H1 (cell line): ENCODE measurements around the gene EGFLAM. TPM values are rescaled to one million over a fixed set of nuclear protein-coding genes. Genes with fewer than 3 reads are reported as not detected.

Experiments
- CTCF ChIA-PET: fragments of 300-600 bp; sonication (Branson Sonifier 250); formaldehyde crosslinking; loops from one replicate; lab custom pipeline; 2021; ENCODE audit not compliant: partially characterized antibody; lab: Charles Lee
- POLR2A ChIA-PET: fragments of 300-600 bp; sonication (Branson Sonifier 250); formaldehyde crosslinking; loops from one replicate; lab custom pipeline; 2021; ENCODE audit warnings: inconsistent platforms; ENCODE audit not compliant: partially characterized antibody; lab: Charles Lee
- DNase-seq, 2 experiments: peaks; one replicate each; pipeline versions ENCODE4 v3.0.0 to v3.0.0-alpha.2; 2010 to 2022; ENCODE audit warnings: low spot score in 2 of 2, low read depth in 1 of 2, mixed read lengths in 1 of 2
- FAIRE-seq: peaks from 2 replicates; lab custom pipeline; 2011; peaks lifted over from hg19 to GRCh38; lab: Jason Lieb, UNC
- H2AFZ ChIP-seq: 2 replicates; pipeline ENCODE4 v1.8.1; 2012; ENCODE audit warnings: low read length, inconsistent platforms
- H2AK5ac ChIP-seq: 2 replicates; pipeline ENCODE4 v1.6.1; 2013; ENCODE audit warnings: low read depth, low read length
- H2BK120ac ChIP-seq: replicated peaks from 2 replicates; pipeline ENCODE3; 2013; ENCODE audit warnings: low read depth, low read length, inconsistent platforms
- H2BK12ac ChIP-seq: 2 replicates; pipeline ENCODE4 v1.6.1; 2013; ENCODE audit warnings: low read depth, low read length
- H2BK15ac ChIP-seq: 2 replicates; pipeline ENCODE4 v1.6.1; 2013; ENCODE audit warnings: low read length
- H2BK20ac ChIP-seq: 2 replicates; pipeline ENCODE4 v1.6.1; 2013; ENCODE audit warnings: low read length
- H2BK5ac ChIP-seq: 2 replicates; pipeline ENCODE4 v1.6.1; 2013; ENCODE audit warnings: low read depth, low read length
- H3K14ac ChIP-seq: 2 replicates; pipeline ENCODE4 v1.6.1; 2013; ENCODE audit warnings: inconsistent platforms; ENCODE audit not compliant: insufficient read length
- H3K18ac ChIP-seq: 2 replicates; pipeline ENCODE4 v1.6.1; 2013; ENCODE audit warnings: low read length; ENCODE audit errors: extremely low read depth
- H3K23ac ChIP-seq: 2 replicates; pipeline ENCODE4 v1.6.1; 2013; ENCODE audit warnings: inconsistent platforms; ENCODE audit not compliant: insufficient read length
- H3K23me2 ChIP-seq: 2 replicates; pipeline ENCODE4 v1.6.1; 2013; ENCODE audit warnings: low read depth, low read length
- H3K27ac ChIP-seq: 2 replicates; pipeline ENCODE4 v1.6.1; 2011; ENCODE audit warnings: low read depth, low read length, inconsistent platforms
- H3K27me3 ChIP-seq, 4 experiments: replicated peaks in 1 of 4; 1 replicate in 1 of 4; 2 replicates in 3 of 4; pipeline versions ENCODE4 v1.6.1 to v1.8.1; 2011 to 2013; ENCODE audit warnings: low read length in 3 of 4, mild to moderate bottlenecking in 3 of 4, inconsistent platforms in 2 of 4, mixed read lengths in 2 of 4, moderate library complexity in 1 of 4; ENCODE audit not compliant: control insufficient read depth in 3 of 4, insufficient read depth in 3 of 4; ENCODE audit errors: extremely low read depth in 1 of 4
- H3K36me3 ChIP-seq, 4 experiments: 2 replicates each; pipeline versions ENCODE4 v1.6.1 to v1.8.1; 2011 to 2013; ENCODE audit warnings: mild to moderate bottlenecking in 4 of 4, low read length in 3 of 4, moderate library complexity in 2 of 4, control low read depth in 1 of 4, inconsistent platforms in 1 of 4; ENCODE audit not compliant: insufficient read depth in 4 of 4, control insufficient read depth in 2 of 4
- H3K4ac ChIP-seq: replicated peaks from 2 replicates; pipeline ENCODE3; 2013; ENCODE audit warnings: low read length, low read depth, mixed read lengths, inconsistent platforms; ENCODE audit not compliant: insufficient read length
- H3K4me1 ChIP-seq, 4 experiments: replicated peaks in 1 of 4; 1 replicate in 1 of 4; 2 replicates in 3 of 4; pipeline versions ENCODE4 v1.6.1 to v1.8.1; 2011 to 2013; ENCODE audit warnings: low read length in 3 of 4, inconsistent platforms in 2 of 4, mixed read lengths in 1 of 4; ENCODE audit not compliant: insufficient read depth in 4 of 4, control insufficient read depth in 3 of 4
- H3K4me2 ChIP-seq, 2 experiments: 2 replicates each; pipeline versions ENCODE4 v1.6.1 to v1.8.1; 2011 to 2013; ENCODE audit warnings: low read depth in 2 of 2, low read length in 2 of 2, control low read depth in 1 of 2, inconsistent platforms in 1 of 2, mild to moderate bottlenecking in 1 of 2; ENCODE audit not compliant: insufficient read depth in 1 of 2
- H3K4me3 ChIP-seq, 4 experiments: fragments of 200-600, 300-600 bp in 1 of 4; sonication (generic), shearing (Covaris generic), sonication (Bioruptor Twin) in 1 of 4; 2 replicates each; pipeline versions ENCODE4 v1.5.1 to v1.8.1; 2011 to 2016; ENCODE audit warnings: low read length in 4 of 4, low read depth in 3 of 4, control low read depth in 2 of 4, inconsistent platforms in 2 of 4, mild to moderate bottlenecking in 2 of 4, mixed read lengths in 1 of 4, moderate library complexity in 1 of 4; ENCODE audit not compliant: insufficient read depth in 2 of 4; ENCODE audit errors: extremely low read depth in 1 of 4
- H3K56ac ChIP-seq: replicated peaks from 2 replicates; pipeline ENCODE3; 2013; ENCODE audit warnings: low read depth, mild to moderate bottlenecking, mixed read lengths, low read length, inconsistent platforms; ENCODE audit not compliant: insufficient read length
- H3K79me1 ChIP-seq: 2 replicates; pipeline ENCODE4 v1.6.1; 2013; ENCODE audit warnings: low read depth, low read length, control low read depth
- H3K79me2 ChIP-seq, 2 experiments: 2 replicates each; pipeline versions ENCODE4 v1.6.1 to v1.8.1; 2012 to 2013; ENCODE audit warnings: low read length in 2 of 2, mild to moderate bottlenecking in 2 of 2, inconsistent platforms in 1 of 2; ENCODE audit not compliant: insufficient read depth in 2 of 2, control insufficient read depth in 1 of 2
- H3K9ac ChIP-seq, 4 experiments: replicated peaks in 1 of 4; 1 replicate in 1 of 4; 2 replicates in 3 of 4; pipeline versions ENCODE4 v1.6.1 to v1.8.1; 2011 to 2013; ENCODE audit warnings: low read depth in 3 of 4, low read length in 3 of 4, control low read depth in 2 of 4, mild to moderate bottlenecking in 2 of 4, moderate library complexity in 2 of 4, inconsistent platforms in 1 of 4; ENCODE audit errors: extremely low read depth in 1 of 4
- H3K9me3 ChIP-seq, 2 experiments: 2 replicates each; pipeline versions ENCODE4 v1.6.1 to v1.8.1; 2012 to 2013; ENCODE audit warnings: mild to moderate bottlenecking in 2 of 2, moderate library complexity in 2 of 2, control low read depth in 1 of 2, inconsistent platforms in 1 of 2, low read depth in 1 of 2, low read length in 1 of 2, mixed read lengths in 1 of 2; ENCODE audit not compliant: insufficient read depth in 2 of 2
- H4K20me1 ChIP-seq, 2 experiments: replicated peaks in 1 of 2; 2 replicates each; pipeline versions ENCODE3 to v1.8.1; 2011 to 2013; ENCODE audit warnings: inconsistent platforms in 2 of 2, low read length in 2 of 2, mild to moderate bottlenecking in 1 of 2; ENCODE audit not compliant: insufficient read depth in 2 of 2, control insufficient read depth in 1 of 2
- H4K5ac ChIP-seq: 2 replicates; pipeline ENCODE4 v1.6.1; 2013; ENCODE audit warnings: low read length, low read depth, mixed read lengths, inconsistent platforms; ENCODE audit not compliant: insufficient read length
- H4K8ac ChIP-seq: 2 replicates; pipeline ENCODE4 v1.8.0; 2013; ENCODE audit warnings: mild to moderate bottlenecking, moderate library complexity, low read length, inconsistent platforms; ENCODE audit not compliant: insufficient read depth; ENCODE audit errors: extremely low read depth
- H4K91ac ChIP-seq: replicated peaks from 2 replicates; pipeline ENCODE3; 2013; ENCODE audit warnings: low read length, mixed read lengths, inconsistent platforms; ENCODE audit not compliant: insufficient read length
- ASH2L ChIP-seq: fragments of 200-600, 300-600 bp; sonication (generic); IDR thresholded peaks from one replicate; pipeline ENCODE4 v1.7.1; 2017; ENCODE audit warnings: low read length
- BACH1 ChIP-seq: IDR thresholded peaks from 2 replicates; pipeline ENCODE4 v1.6.1; 2012; ENCODE audit warnings: low read length, improper control_type of control experiment
- CBX5 ChIP-seq: fragments of 300-800, 300-1000 bp; sonication (generic); IDR thresholded peaks from 2 replicates; pipeline ENCODE4 v1.7.1; 2016; ENCODE audit warnings: antibody characterized with exemption, low read length, low read depth
- CTBP2 ChIP-seq: IDR thresholded peaks from 2 replicates; pipeline ENCODE4 v1.7.0; 2011; ENCODE audit warnings: borderline replicate concordance, mild to moderate bottlenecking, moderate library complexity, mixed read lengths, low read length; ENCODE audit not compliant: insufficient read depth, insufficient read length
- EZH2 ChIP-seq: fragments of 200-600 bp; sonication (generic); IDR thresholded peaks from 2 replicates; pipeline ENCODE4 v1.7.1; 2012; ENCODE audit warnings: low read depth, mild to moderate bottlenecking, moderate library complexity, low read length, inconsistent platforms; ENCODE audit not compliant: severe bottlenecking
- FOSL1 ChIP-seq: IDR thresholded peaks from 2 replicates; pipeline ENCODE4 v1.6.1; 2011; ENCODE audit warnings: mild to moderate bottlenecking, low read depth, low read length, moderate library complexity; ENCODE audit not compliant: insufficient read depth
- GABPA ChIP-seq: IDR thresholded peaks from 2 replicates; pipeline ENCODE4 v1.6.1; 2011; ENCODE audit warnings: mild to moderate bottlenecking, low read length, moderate library complexity, borderline replicate concordance; ENCODE audit not compliant: insufficient read depth
- HDAC6 ChIP-seq: IDR thresholded peaks from one replicate; pipeline ENCODE4 v1.7.1; 2012; ENCODE audit warnings: low read depth, mild to moderate bottlenecking, inconsistent platforms, low read length, moderate library complexity
- MAFK ChIP-seq: IDR thresholded peaks from 2 replicates; pipeline ENCODE4 v1.6.1; 2012; ENCODE audit warnings: low read depth, mild to moderate bottlenecking, improper control_type of control experiment, low read length
- PHF8 ChIP-seq: fragments of 200-600 bp; sonication (generic); conservative IDR thresholded peaks from 2 replicates; pipeline ENCODE4 v1.7.1; 2012; ENCODE audit warnings: low read depth, mild to moderate bottlenecking, inconsistent platforms, low read length, moderate library complexity
- RBBP5 ChIP-seq: IDR thresholded peaks from 2 replicates; pipeline ENCODE4 v1.7.1; 2012; ENCODE audit warnings: low read depth, mild to moderate bottlenecking, inconsistent platforms, low read length, moderate library complexity, borderline replicate concordance
- RNF2 ChIP-seq: fragments of 200-900, 300-1000 bp; sonication (generic); IDR thresholded peaks from 2 replicates; pipeline ENCODE4 v1.7.1; 2016; ENCODE audit warnings: borderline replicate concordance, low read depth, mild to moderate bottlenecking, antibody characterized with exemption, low read length; ENCODE audit not compliant: poor library complexity, severe bottlenecking; ENCODE audit errors: missing control alignments
- SP4 ChIP-seq: IDR thresholded peaks from 2 replicates; pipeline ENCODE4 v1.6.1; 2012; ENCODE audit warnings: low read length, inconsistent platforms
- TAF7 ChIP-seq: optimal IDR thresholded peaks from 2 replicates; pipeline ENCODE3; 2011; ENCODE audit warnings: low read depth, mild to moderate bottlenecking, inconsistent platforms, low read length, moderate library complexity, borderline replicate concordance
- TBP ChIP-seq: IDR thresholded peaks from 2 replicates; pipeline ENCODE4 v1.6.1; 2011; ENCODE audit warnings: low read depth, low read length, improper control_type of control experiment
- WGBS, 2 experiments: shearing (Covaris generic) in 1 of 2; methylation state at CpG; one replicate each; pipeline versions ENCODE4 v1.1.6 to v1.1.7; 2013 to 2015; ENCODE audit warnings: low lambda C conversion rate in 2 of 2, mixed read lengths in 2 of 2, inconsistent platforms in 1 of 2, low coverage in 1 of 2, missing lambda C conversion rate in 1 of 2; ENCODE audit not compliant: insufficient replicate concordance in 2 of 2, insufficient coverage in 1 of 2, insufficient read length in 1 of 2; ENCODE audit errors: extremely low coverage in 1 of 2, missing lambda C conversion rate in 1 of 2; 5-methylcytosine and 5-hydroxymethylcytosine counted together
- polyA plus RNA-seq, 7 experiments: library from polyadenylated mRNA; depleted of rRNA in 3 of 7; stranded (reverse) in 5 of 7; unstranded in 2 of 7; fragments of >200 nt in 5 of 7; fragments of 200-250 nt in 2 of 7; gene quantifications; 1 replicate in 5 of 7; 2 replicates in 1 of 7; 4 replicates in 1 of 7; pipeline versions ENCODE4 v1.2.1 to v1.2.3, GENCODE V29; 2011 to 2013; ENCODE audit warnings: missing spikeins in 2 of 7, mixed read lengths in 2 of 7
- total RNA-seq: library from RNA; stranded (reverse); fragmentation: NEBNext Ultra II Directional; extraction: Animal tissue kit (Norgen Biotek cat#: 25700); gene quantifications from 2 replicates; pipeline ENCODE4 v1.2.1, GENCODE V29; 2021

EGFLAM gene
- total and polyA plus RNA-seq, 2 of the 8 experiments (the other 6 are each of a cell fraction or from before 2014, with no cell fraction given) = 0.20 to 0.24 TPM

DNA sequence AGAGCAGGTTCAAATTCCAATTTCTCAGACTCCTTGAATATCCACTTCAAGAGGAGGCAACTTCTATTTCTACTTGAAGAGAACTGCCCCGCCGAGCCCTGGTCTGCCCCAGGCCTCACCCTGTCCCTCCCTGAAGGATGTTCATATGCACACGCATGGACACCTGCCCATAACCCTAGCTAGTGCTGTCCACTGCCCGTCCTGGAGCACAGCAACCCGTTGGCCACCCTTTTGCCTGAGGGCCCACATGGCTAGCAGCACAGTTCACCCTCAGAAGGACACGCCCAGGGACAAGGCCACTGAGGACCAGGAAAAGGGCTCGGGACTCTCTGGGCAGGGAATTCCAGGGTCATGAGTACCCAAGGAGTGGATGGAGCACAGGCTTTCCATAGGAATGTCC is 63.6 kb downstream of the EGFLAM start:
- no peaks in the 10 kb centered on the region for H3K36me3 ChIP-seq
- H2BK20ac ChIP-seq = no peak overlapping the region
- H3K9me3 ChIP-seq = 0 out of 4 replicates have a peak, but pooled peaks cover 0 to 2% of the 10 kb centered on the region in 2 experiments
- POLR2A ChIA-PET = no interaction called here
- no peak overlapping the region for H3K4me3 ChIP-seq
- no peaks in the 10 kb centered on the region for H4K20me1 ChIP-seq
- no peak overlapping the region for H2BK12ac ChIP-seq
- no peaks in the 10 kb centered on the region for H3K23me2 ChIP-seq
- no peak overlapping the region for H3K9ac ChIP-seq
- H4K91ac ChIP-seq = no peak overlapping the region
- no peaks in the 10 kb centered on the region for H3K4me1 ChIP-seq
- H2BK15ac ChIP-seq = no peak overlapping the region
- H3K56ac ChIP-seq = no peak overlapping the region
- no peak overlapping the region for H3K18ac ChIP-seq
- no peaks in the 10 kb centered on the region for H3K79me1 ChIP-seq
- H3K23ac ChIP-seq = no peak overlapping the region
- no peak overlapping the region for H3K4me2 ChIP-seq
- WGBS, 2 experiments = 93% methylated on average over 7 of the region's 7 CpGs; no CpG with 5 or more reads in 1 of the 2 experiments
- CTCF ChIA-PET = no interaction called here
- no peak overlapping the region for H3K14ac ChIP-seq
- no peaks in the 10 kb centered on the region for H3K27me3 ChIP-seq
- no peak overlapping the region for H2BK5ac ChIP-seq
- no peak overlapping the region for H4K5ac ChIP-seq
- H3K4ac ChIP-seq = no peak overlapping the region
- no peaks in the 10 kb centered on the region for H3K79me2 ChIP-seq
- no peak overlapping the region for H4K8ac ChIP-seq
- H2BK120ac ChIP-seq = no peak overlapping the region
- FAIRE-seq (no peak), DNase-seq (no peak)
- no peak overlapping the region for H2AFZ ChIP-seq
- H2AK5ac ChIP-seq = no peak overlapping the region
- H3K27ac ChIP-seq = no peak overlapping the region
- no peak for TF ChIP-seq BACH1
- no peak for TF ChIP-seq ASH2L
- TF ChIP-seq RBBP5 = no peak
- no peak for TF ChIP-seq SP4
- no peak for TF ChIP-seq GABPA
- TF ChIP-seq EZH2 = no peak
- no peak for TF ChIP-seq RNF2
- TF ChIP-seq TBP = no peak
- no peak for TF ChIP-seq CBX5
- no peak for TF ChIP-seq CTBP2
- no peak for TF ChIP-seq HDAC6
- TF ChIP-seq MAFK = no peak
- TF ChIP-seq FOSL1 = no peak
- TF ChIP-seq TAF7 = no peak
- TF ChIP-seq PHF8 = no peak
